H1 (cell line): ENCODE results near the gene FMNL2. TPM values are rescaled to one million over a fixed set of nuclear protein-coding genes. Genes with fewer than 3 reads are reported as not detected.

Experiments used
- CTCF ChIA-PET: fragments of 300-600 bp; sonication (Branson Sonifier 250); formaldehyde crosslinking; loops from one replicate; lab custom pipeline; 2021; ENCODE audit not compliant: partially characterized antibody; lab: Charles Lee
- POLR2A ChIA-PET: fragments of 300-600 bp; sonication (Branson Sonifier 250); formaldehyde crosslinking; loops from one replicate; lab custom pipeline; 2021; ENCODE audit warnings: inconsistent platforms; ENCODE audit not compliant: partially characterized antibody; lab: Charles Lee
- DNase-seq, 2 experiments: peaks; one replicate each; pipeline versions ENCODE4 v3.0.0 to v3.0.0-alpha.2; 2010 to 2022; ENCODE audit warnings: low spot score in 2 of 2, low read depth in 1 of 2, mixed read lengths in 1 of 2
- FAIRE-seq: peaks from 2 replicates; lab custom pipeline; 2011; peaks lifted over from hg19 to GRCh38; lab: Jason Lieb, UNC
- H2AFZ ChIP-seq: 2 replicates; pipeline ENCODE4 v1.8.1; 2012; ENCODE audit warnings: low read length, inconsistent platforms
- H2AK5ac ChIP-seq: 2 replicates; pipeline ENCODE4 v1.6.1; 2013; ENCODE audit warnings: low read depth, low read length
- H2BK120ac ChIP-seq: replicated peaks from 2 replicates; pipeline ENCODE3; 2013; ENCODE audit warnings: low read depth, low read length, inconsistent platforms
- H2BK12ac ChIP-seq: 2 replicates; pipeline ENCODE4 v1.6.1; 2013; ENCODE audit warnings: low read depth, low read length
- H2BK15ac ChIP-seq: 2 replicates; pipeline ENCODE4 v1.6.1; 2013; ENCODE audit warnings: low read length
- H2BK20ac ChIP-seq: 2 replicates; pipeline ENCODE4 v1.6.1; 2013; ENCODE audit warnings: low read length
- H2BK5ac ChIP-seq: 2 replicates; pipeline ENCODE4 v1.6.1; 2013; ENCODE audit warnings: low read depth, low read length
- H3K14ac ChIP-seq: 2 replicates; pipeline ENCODE4 v1.6.1; 2013; ENCODE audit warnings: inconsistent platforms; ENCODE audit not compliant: insufficient read length
- H3K18ac ChIP-seq: 2 replicates; pipeline ENCODE4 v1.6.1; 2013; ENCODE audit warnings: low read length; ENCODE audit errors: extremely low read depth
- H3K23ac ChIP-seq: 2 replicates; pipeline ENCODE4 v1.6.1; 2013; ENCODE audit warnings: inconsistent platforms; ENCODE audit not compliant: insufficient read length
- H3K23me2 ChIP-seq: 2 replicates; pipeline ENCODE4 v1.6.1; 2013; ENCODE audit warnings: low read depth, low read length
- H3K27ac ChIP-seq: 2 replicates; pipeline ENCODE4 v1.6.1; 2011; ENCODE audit warnings: low read depth, low read length, inconsistent platforms
- H3K27me3 ChIP-seq, 4 experiments: replicated peaks in 1 of 4; 1 replicate in 1 of 4; 2 replicates in 3 of 4; pipeline versions ENCODE4 v1.6.1 to v1.8.1; 2011 to 2013; ENCODE audit warnings: low read length in 3 of 4, mild to moderate bottlenecking in 3 of 4, inconsistent platforms in 2 of 4, mixed read lengths in 2 of 4, moderate library complexity in 1 of 4; ENCODE audit not compliant: control insufficient read depth in 3 of 4, insufficient read depth in 3 of 4; ENCODE audit errors: extremely low read depth in 1 of 4
- H3K36me3 ChIP-seq, 4 experiments: 2 replicates each; pipeline versions ENCODE4 v1.6.1 to v1.8.1; 2011 to 2013; ENCODE audit warnings: mild to moderate bottlenecking in 4 of 4, low read length in 3 of 4, moderate library complexity in 2 of 4, control low read depth in 1 of 4, inconsistent platforms in 1 of 4; ENCODE audit not compliant: insufficient read depth in 4 of 4, control insufficient read depth in 2 of 4
- H3K4ac ChIP-seq: replicated peaks from 2 replicates; pipeline ENCODE3; 2013; ENCODE audit warnings: low read length, low read depth, mixed read lengths, inconsistent platforms; ENCODE audit not compliant: insufficient read length
- H3K4me1 ChIP-seq, 4 experiments: replicated peaks in 1 of 4; 1 replicate in 1 of 4; 2 replicates in 3 of 4; pipeline versions ENCODE4 v1.6.1 to v1.8.1; 2011 to 2013; ENCODE audit warnings: low read length in 3 of 4, inconsistent platforms in 2 of 4, mixed read lengths in 1 of 4; ENCODE audit not compliant: insufficient read depth in 4 of 4, control insufficient read depth in 3 of 4
- H3K4me2 ChIP-seq, 2 experiments: 2 replicates each; pipeline versions ENCODE4 v1.6.1 to v1.8.1; 2011 to 2013; ENCODE audit warnings: low read depth in 2 of 2, low read length in 2 of 2, control low read depth in 1 of 2, inconsistent platforms in 1 of 2, mild to moderate bottlenecking in 1 of 2; ENCODE audit not compliant: insufficient read depth in 1 of 2
- H3K4me3 ChIP-seq, 4 experiments: fragments of 200-600, 300-600 bp in 1 of 4; sonication (generic), shearing (Covaris generic), sonication (Bioruptor Twin) in 1 of 4; 2 replicates each; pipeline versions ENCODE4 v1.5.1 to v1.8.1; 2011 to 2016; ENCODE audit warnings: low read length in 4 of 4, low read depth in 3 of 4, control low read depth in 2 of 4, inconsistent platforms in 2 of 4, mild to moderate bottlenecking in 2 of 4, mixed read lengths in 1 of 4, moderate library complexity in 1 of 4; ENCODE audit not compliant: insufficient read depth in 2 of 4; ENCODE audit errors: extremely low read depth in 1 of 4
- H3K56ac ChIP-seq: replicated peaks from 2 replicates; pipeline ENCODE3; 2013; ENCODE audit warnings: low read depth, mild to moderate bottlenecking, mixed read lengths, low read length, inconsistent platforms; ENCODE audit not compliant: insufficient read length
- H3K79me1 ChIP-seq: 2 replicates; pipeline ENCODE4 v1.6.1; 2013; ENCODE audit warnings: low read depth, low read length, control low read depth
- H3K79me2 ChIP-seq, 2 experiments: 2 replicates each; pipeline versions ENCODE4 v1.6.1 to v1.8.1; 2012 to 2013; ENCODE audit warnings: low read length in 2 of 2, mild to moderate bottlenecking in 2 of 2, inconsistent platforms in 1 of 2; ENCODE audit not compliant: insufficient read depth in 2 of 2, control insufficient read depth in 1 of 2
- H3K9ac ChIP-seq, 4 experiments: replicated peaks in 1 of 4; 1 replicate in 1 of 4; 2 replicates in 3 of 4; pipeline versions ENCODE4 v1.6.1 to v1.8.1; 2011 to 2013; ENCODE audit warnings: low read depth in 3 of 4, low read length in 3 of 4, control low read depth in 2 of 4, mild to moderate bottlenecking in 2 of 4, moderate library complexity in 2 of 4, inconsistent platforms in 1 of 4; ENCODE audit errors: extremely low read depth in 1 of 4
- H3K9me3 ChIP-seq, 2 experiments: 2 replicates each; pipeline versions ENCODE4 v1.6.1 to v1.8.1; 2012 to 2013; ENCODE audit warnings: mild to moderate bottlenecking in 2 of 2, moderate library complexity in 2 of 2, control low read depth in 1 of 2, inconsistent platforms in 1 of 2, low read depth in 1 of 2, low read length in 1 of 2, mixed read lengths in 1 of 2; ENCODE audit not compliant: insufficient read depth in 2 of 2
- H4K20me1 ChIP-seq, 2 experiments: replicated peaks in 1 of 2; 2 replicates each; pipeline versions ENCODE3 to v1.8.1; 2011 to 2013; ENCODE audit warnings: inconsistent platforms in 2 of 2, low read length in 2 of 2, mild to moderate bottlenecking in 1 of 2; ENCODE audit not compliant: insufficient read depth in 2 of 2, control insufficient read depth in 1 of 2
- H4K5ac ChIP-seq: 2 replicates; pipeline ENCODE4 v1.6.1; 2013; ENCODE audit warnings: low read length, low read depth, mixed read lengths, inconsistent platforms; ENCODE audit not compliant: insufficient read length
- H4K8ac ChIP-seq: 2 replicates; pipeline ENCODE4 v1.8.0; 2013; ENCODE audit warnings: mild to moderate bottlenecking, moderate library complexity, low read length, inconsistent platforms; ENCODE audit not compliant: insufficient read depth; ENCODE audit errors: extremely low read depth
- H4K91ac ChIP-seq: replicated peaks from 2 replicates; pipeline ENCODE3; 2013; ENCODE audit warnings: low read length, mixed read lengths, inconsistent platforms; ENCODE audit not compliant: insufficient read length
- CTCF ChIP-seq, 3 experiments: IDR thresholded peaks; 1 replicate in 2 of 3; 2 replicates in 1 of 3; pipeline versions ENCODE4 v1.5.1 to v1.6.1; 2011; ENCODE audit warnings: low read length in 3 of 3, mild to moderate bottlenecking in 3 of 3, inconsistent platforms in 2 of 3, low read depth in 1 of 3, moderate library complexity in 1 of 3; ENCODE audit not compliant: insufficient read depth in 1 of 3; ENCODE audit errors: control extremely low read depth in 1 of 3
- HDAC6 ChIP-seq: IDR thresholded peaks from one replicate; pipeline ENCODE4 v1.7.1; 2012; ENCODE audit warnings: low read depth, mild to moderate bottlenecking, inconsistent platforms, low read length, moderate library complexity
- JUND ChIP-seq: IDR thresholded peaks from 2 replicates; pipeline ENCODE4 v1.6.1; 2011; ENCODE audit warnings: mild to moderate bottlenecking, improper control_type of control experiment, low read length
- POLR2A ChIP-seq, 2 experiments: IDR thresholded peaks; 1 replicate in 1 of 2; 2 replicates in 1 of 2; pipeline ENCODE4 v1.6.1; 2011; ENCODE audit warnings: low read depth in 2 of 2, low read length in 2 of 2, mild to moderate bottlenecking in 2 of 2; ENCODE audit errors: control extremely low read depth in 1 of 2
- SP2 ChIP-seq: IDR thresholded peaks from 2 replicates; pipeline ENCODE4 v1.6.1; 2012; ENCODE audit warnings: mild to moderate bottlenecking, low read length, inconsistent platforms
- SP4 ChIP-seq: IDR thresholded peaks from 2 replicates; pipeline ENCODE4 v1.6.1; 2012; ENCODE audit warnings: low read length, inconsistent platforms
- TCF12 ChIP-seq: IDR thresholded peaks from 2 replicates; pipeline ENCODE4 v1.6.1; 2011; ENCODE audit warnings: low read depth, mild to moderate bottlenecking, low read length
- YY1 ChIP-seq: IDR thresholded peaks from 2 replicates; pipeline ENCODE4 v1.6.1; 2011; ENCODE audit warnings: low read depth, mild to moderate bottlenecking, low read length
- WGBS, 2 experiments: shearing (Covaris generic) in 1 of 2; methylation state at CpG; one replicate each; pipeline versions ENCODE4 v1.1.6 to v1.1.7; 2013 to 2015; ENCODE audit warnings: low lambda C conversion rate in 2 of 2, mixed read lengths in 2 of 2, inconsistent platforms in 1 of 2, low coverage in 1 of 2, missing lambda C conversion rate in 1 of 2; ENCODE audit not compliant: insufficient replicate concordance in 2 of 2, insufficient coverage in 1 of 2, insufficient read length in 1 of 2; ENCODE audit errors: extremely low coverage in 1 of 2, missing lambda C conversion rate in 1 of 2; 5-methylcytosine and 5-hydroxymethylcytosine counted together
- polyA plus RNA-seq, 7 experiments: library from polyadenylated mRNA; depleted of rRNA in 3 of 7; stranded (reverse) in 5 of 7; unstranded in 2 of 7; fragments of >200 nt in 5 of 7; fragments of 200-250 nt in 2 of 7; gene quantifications; 1 replicate in 5 of 7; 2 replicates in 1 of 7; 4 replicates in 1 of 7; pipeline versions ENCODE4 v1.2.1 to v1.2.3, GENCODE V29; 2011 to 2013; ENCODE audit warnings: missing spikeins in 2 of 7, mixed read lengths in 2 of 7
- total RNA-seq: library from RNA; stranded (reverse); fragmentation: NEBNext Ultra II Directional; extraction: Animal tissue kit (Norgen Biotek cat#: 25700); gene quantifications from 2 replicates; pipeline ENCODE4 v1.2.1, GENCODE V29; 2021
- TF ChIP-seq, protein P1 (sequence below): IDR thresholded peaks from 2 replicates; pipeline ENCODE4 v1.6.1; 2012; ENCODE audit warnings: inconsistent platforms

The FMNL2 gene
- total and polyA plus RNA-seq, 2 of the 8 experiments (the other 6 are each of a cell fraction or from before 2014, with no cell fraction given): 15.5 to 45.1 TPM

- no peak overlapping the region for H2BK20ac ChIP-seq
- H3K4me1 ChIP-seq: peaks cover 0 to 2% (median 0%) of the 10 kb centered on the region in 4 experiments; a peak in 2 of 7 replicates
- no peak overlapping the region for H3K9ac ChIP-seq
- no peak overlapping the region for H2AFZ ChIP-seq
- no peak overlapping the region for H4K8ac ChIP-seq
- H3K36me3 ChIP-seq: no peaks in the 10 kb centered on the region
- no peak overlapping the region for H3K14ac ChIP-seq
- no peak for FAIRE-seq
- H3K79me1 ChIP-seq: peaks cover 4% of the 10 kb centered on the region
- DNase-seq: no peak
- no peak overlapping the region for H3K4me3 ChIP-seq
- H4K20me1 ChIP-seq: no peaks in the 10 kb centered on the region
- no peaks in the 10 kb centered on the region; the same call in 1 of the 2 replicates for H3K23me2 ChIP-seq
- no peak overlapping the region for H2BK15ac ChIP-seq
- no peak overlapping the region for H2BK12ac ChIP-seq
- H3K4ac ChIP-seq: no peak overlapping the region
- no peak overlapping the region for H3K56ac ChIP-seq
- H3K23ac ChIP-seq: no peak overlapping the region
- no peaks in the 10 kb centered on the region for H3K27me3 ChIP-seq
- H3K18ac ChIP-seq: no peak overlapping the region
- POLR2A ChIA-PET: interaction anchor here (1.5 kb wide), 1 partner anchor 33 kb away, joined by 3 read pairs; no protein-coding TSS in a partner anchor
- no peak overlapping the region for H2AK5ac ChIP-seq
- no peak overlapping the region for H2BK5ac ChIP-seq
- H3K79me2 ChIP-seq: peaks cover 3 to 88% of the 10 kb centered on the region in 2 experiments; a peak in 3 of 4 replicates
- no peak overlapping the region for H4K5ac ChIP-seq
- no peak overlapping the region for H3K4me2 ChIP-seq
- 88% methylated on average over 14 of the region's 14 CpGs; no CpG with 5 or more reads in 1 of the 2 experiments for WGBS, 2 experiments
- no peak overlapping the region for H3K27ac ChIP-seq
- H3K9me3 ChIP-seq: 0 out of 4 replicates have a peak, but pooled peaks cover 0 to 4% of the 10 kb centered on the region in 2 experiments
- no peak overlapping the region for H2BK120ac ChIP-seq
- H4K91ac ChIP-seq: no peak overlapping the region
- CTCF ChIA-PET: interaction anchor here (0.6 to 2.2 kb wide), 6 partner anchors 11 to 224 kb away, joined by 4 to 6 read pairs (median 4); no protein-coding TSS in a partner anchor
- no peak for TF ChIP-seq YY1
- 0 out of 2 replicates have a peak, but pooled peaks have one; percentile 15 for TF ChIP-seq TCF12
- no peak for TF ChIP-seq HDAC6
- TF ChIP-seq, protein P1, sequence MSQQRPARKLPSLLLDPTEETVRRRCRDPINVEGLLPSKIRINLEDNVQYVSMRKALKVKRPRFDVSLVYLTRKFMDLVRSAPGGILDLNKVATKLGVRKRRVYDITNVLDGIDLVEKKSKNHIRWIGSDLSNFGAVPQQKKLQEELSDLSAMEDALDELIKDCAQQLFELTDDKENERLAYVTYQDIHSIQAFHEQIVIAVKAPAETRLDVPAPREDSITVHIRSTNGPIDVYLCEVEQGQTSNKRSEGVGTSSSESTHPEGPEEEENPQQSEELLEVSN: no peak
- TF ChIP-seq JUND: no peak
- TF ChIP-seq SP2: no peak
- TF ChIP-seq CTCF (IDR thresholded peaks at IDR 0.05; ENCODE audit: control extremely low read depth in 1 of 3, insufficient read depth in 1 of 3, low read depth in 1 of 3, low read length in 3 of 3): peak in 1 of 3 experiments; percentile 7; a peak in 1 of 4 replicates
- TF ChIP-seq POLR2A (IDR thresholded peaks at IDR 0.05; ENCODE audit: control extremely low read depth in 1 of 2, low read depth in 2 of 2, low read length in 2 of 2): no peak
- no peak for TF ChIP-seq SP4
Observed at GRCh38 chr2:152499896-152500735, 165.1 kb downstream of the FMNL2 start.
